Putamen (tissue), 1 donor: Measurements from ENCODE around the gene ZMYND8.

Experiments used
- DNase-seq: peaks from one replicate; pipeline ENCODE4 v3.0.0-alpha.2; 2016; ENCODE audit warnings: low spot score

The ZMYND8 gene

GRCh38 chr20:47173596-47174216, 182.8 kb downstream of the ZMYND8 start:
- DNase-seq: no peak

DNA sequence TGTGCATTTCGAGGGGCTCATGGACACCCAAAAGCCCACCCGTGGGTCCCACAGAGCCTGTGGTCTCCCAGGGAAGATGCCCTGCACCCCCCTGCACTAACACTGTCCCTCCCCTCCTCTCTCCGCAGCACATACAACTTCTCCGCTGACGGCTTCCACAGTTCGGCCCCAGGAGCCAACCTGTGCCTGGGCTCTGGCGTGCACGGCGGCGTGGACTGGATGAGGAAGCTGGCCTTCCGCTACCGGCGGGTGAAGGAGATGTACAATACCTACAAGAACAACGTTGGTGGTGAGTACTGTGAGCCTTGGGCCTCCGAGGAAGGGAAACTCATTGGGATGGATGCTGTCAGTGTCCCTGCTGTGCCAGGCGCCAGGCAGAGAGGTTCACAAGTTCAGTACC, 183.9 kb downstream of the ZMYND8 start:
- no peak for DNase-seq

- DNase-seq: no peak
Measured at GRCh38 chr20:47167846-47168245, 188.7 kb downstream of the ZMYND8 start.

GRCh38 chr20:47165376-47165865, 191.1 kb downstream of the ZMYND8 start:
- no peak for DNase-seq

- no peak for DNase-seq
Measured at GRCh38 chr20:47164140-47164539, 192.4 kb downstream of the ZMYND8 start.

DNA sequence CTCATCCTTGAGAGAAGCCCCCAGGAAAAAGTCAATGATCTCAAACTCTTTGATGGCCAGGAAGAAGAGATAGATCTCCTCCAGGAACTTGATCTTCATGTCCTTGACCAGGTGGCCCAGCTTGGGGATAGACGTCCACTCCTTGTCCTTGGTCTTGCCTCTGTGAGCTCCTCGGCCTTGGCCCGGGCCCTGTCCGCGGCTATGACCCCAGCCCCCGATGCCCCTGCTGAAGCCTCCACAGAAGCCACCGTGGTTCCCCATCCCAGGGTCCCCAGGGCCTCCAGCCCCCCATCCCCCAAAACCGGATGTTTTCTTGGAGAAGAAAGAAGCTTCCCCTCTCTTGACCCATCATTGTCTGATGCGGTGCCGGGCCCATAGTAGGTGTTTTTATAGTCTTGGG, 195.1 kb downstream of the ZMYND8 start:
- no peak for DNase-seq

DNA sequence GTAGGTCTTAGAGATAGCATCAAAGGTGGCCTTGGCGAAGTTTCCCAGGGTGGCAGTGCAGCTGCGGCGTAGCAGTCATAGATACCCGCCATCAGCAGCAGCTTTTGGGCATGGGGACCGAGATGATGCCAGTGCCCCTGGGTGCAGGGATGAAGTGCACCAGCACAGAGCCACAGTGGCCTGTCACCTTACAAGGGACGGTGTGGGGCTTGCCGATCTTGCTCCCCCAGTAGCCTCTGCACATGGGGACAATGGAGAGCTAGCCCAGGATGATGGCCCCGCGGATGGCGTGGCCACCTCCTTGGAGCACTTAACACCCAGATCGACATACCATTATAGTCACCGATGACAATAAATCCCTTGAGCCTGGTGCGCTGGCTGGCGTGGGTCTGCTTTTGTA, 195.5 kb downstream of the ZMYND8 start:
- no peak for DNase-seq

DNA sequence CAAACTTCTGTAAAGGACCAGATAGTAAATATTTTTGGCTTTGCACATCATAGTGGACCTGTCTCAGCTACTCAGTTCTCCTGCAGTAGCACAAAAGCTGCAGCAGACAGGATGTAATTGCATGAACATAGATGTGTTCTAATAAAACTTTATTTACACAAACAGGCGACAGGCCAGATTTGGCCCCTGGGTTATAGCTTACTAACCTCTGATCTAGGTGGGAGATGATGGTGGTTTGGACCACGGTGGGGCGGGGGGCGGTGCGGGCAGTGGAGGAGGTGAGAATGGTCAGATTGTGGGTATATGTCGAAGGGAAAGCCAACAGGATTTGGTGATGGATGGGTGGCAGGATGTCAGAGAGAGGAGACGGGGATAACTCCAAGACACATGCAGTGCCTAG, 196.3 kb downstream of the ZMYND8 start:
- DNase-seq: no peak
